ENCODE measurements around the gene GASK1A.

DNA sequence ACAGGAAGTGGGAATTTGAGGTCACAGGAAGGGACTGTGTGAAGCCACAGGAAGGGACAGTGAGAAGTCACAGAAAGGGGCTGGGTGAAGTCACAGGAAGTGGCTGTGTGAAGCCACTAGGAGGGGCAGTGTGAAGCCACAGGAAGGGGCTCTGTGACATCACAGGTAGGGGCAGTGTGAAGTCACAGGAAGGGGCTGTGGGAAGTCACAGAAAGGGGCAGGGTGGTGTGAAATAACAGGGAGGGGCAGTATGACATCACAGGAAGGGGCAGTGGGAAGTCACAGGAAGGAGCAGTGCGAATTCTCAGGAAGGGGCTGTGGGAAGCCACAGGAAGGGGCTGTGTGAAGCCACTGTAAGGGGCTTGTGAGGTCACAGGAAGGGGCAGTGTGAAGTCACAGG is 35.8 kb downstream of the GASK1A start:
- no peak for TF ChIP-seq EZH2phosphoT487 (conservative IDR thresholded peaks at IDR 0.05; ENCODE audit: low read length)
- TF ChIP-seq, protein P1, sequence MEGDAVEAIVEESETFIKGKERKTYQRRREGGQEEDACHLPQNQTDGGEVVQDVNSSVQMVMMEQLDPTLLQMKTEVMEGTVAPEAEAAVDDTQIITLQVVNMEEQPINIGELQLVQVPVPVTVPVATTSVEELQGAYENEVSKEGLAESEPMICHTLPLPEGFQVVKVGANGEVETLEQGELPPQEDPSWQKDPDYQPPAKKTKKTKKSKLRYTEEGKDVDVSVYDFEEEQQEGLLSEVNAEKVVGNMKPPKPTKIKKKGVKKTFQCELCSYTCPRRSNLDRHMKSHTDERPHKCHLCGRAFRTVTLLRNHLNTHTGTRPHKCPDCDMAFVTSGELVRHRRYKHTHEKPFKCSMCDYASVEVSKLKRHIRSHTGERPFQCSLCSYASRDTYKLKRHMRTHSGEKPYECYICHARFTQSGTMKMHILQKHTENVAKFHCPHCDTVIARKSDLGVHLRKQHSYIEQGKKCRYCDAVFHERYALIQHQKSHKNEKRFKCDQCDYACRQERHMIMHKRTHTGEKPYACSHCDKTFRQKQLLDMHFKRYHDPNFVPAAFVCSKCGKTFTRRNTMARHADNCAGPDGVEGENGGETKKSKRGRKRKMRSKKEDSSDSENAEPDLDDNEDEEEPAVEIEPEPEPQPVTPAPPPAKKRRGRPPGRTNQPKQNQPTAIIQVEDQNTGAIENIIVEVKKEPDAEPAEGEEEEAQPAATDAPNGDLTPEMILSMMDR (IDR thresholded peaks at IDR 0.05; ENCODE audit: insufficient read depth, low read length, poor library complexity, severe bottlenecking), result no peak

Measured in SU-DHL-6 (cell line).